Measurements from ENCODE around the gene IQSEC2. TPM values are rescaled to one million over a fixed set of nuclear protein-coding genes. Genes with fewer than 3 reads are reported as not detected.
A peak's percentile ranks its signal among the peaks of the same experiment; 100 is the strongest.

Gene IQSEC2
- 1 to 10 TPM; 1.9 to 2.8 (median 2.2) TPM for total RNA-seq
- long read RNA-seq, result 0 reads

- intact Hi-C loops (cut with DNase I), result no loop called here
- Histone ChIP-seq H3K4me1 (no peaks in the 10 kb centered on the region), H3K4me3 (peak within 1 kb of the TSS in 2 of 3 donors; percentile 11 to 32), H3K9me3 (no peaks in the 10 kb centered on the region), H3K27ac (peak within 1 kb of the TSS in 1 of 3 donors; percentile 16), H3K27me3 (no peaks in the 10 kb centered on the region), H3K36me3 (no peaks in the 10 kb centered on the region)
- DNase-seq (peak; percentile 63 to 70 (median 64)), ATAC-seq (peak; percentile 65 to 77 (median 73))
- TF ChIP-seq, protein P1, sequence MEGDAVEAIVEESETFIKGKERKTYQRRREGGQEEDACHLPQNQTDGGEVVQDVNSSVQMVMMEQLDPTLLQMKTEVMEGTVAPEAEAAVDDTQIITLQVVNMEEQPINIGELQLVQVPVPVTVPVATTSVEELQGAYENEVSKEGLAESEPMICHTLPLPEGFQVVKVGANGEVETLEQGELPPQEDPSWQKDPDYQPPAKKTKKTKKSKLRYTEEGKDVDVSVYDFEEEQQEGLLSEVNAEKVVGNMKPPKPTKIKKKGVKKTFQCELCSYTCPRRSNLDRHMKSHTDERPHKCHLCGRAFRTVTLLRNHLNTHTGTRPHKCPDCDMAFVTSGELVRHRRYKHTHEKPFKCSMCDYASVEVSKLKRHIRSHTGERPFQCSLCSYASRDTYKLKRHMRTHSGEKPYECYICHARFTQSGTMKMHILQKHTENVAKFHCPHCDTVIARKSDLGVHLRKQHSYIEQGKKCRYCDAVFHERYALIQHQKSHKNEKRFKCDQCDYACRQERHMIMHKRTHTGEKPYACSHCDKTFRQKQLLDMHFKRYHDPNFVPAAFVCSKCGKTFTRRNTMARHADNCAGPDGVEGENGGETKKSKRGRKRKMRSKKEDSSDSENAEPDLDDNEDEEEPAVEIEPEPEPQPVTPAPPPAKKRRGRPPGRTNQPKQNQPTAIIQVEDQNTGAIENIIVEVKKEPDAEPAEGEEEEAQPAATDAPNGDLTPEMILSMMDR (IDR thresholded peaks at IDR 0.05), result no peak
- TF ChIP-seq POLR2A (IDR thresholded peaks at IDR 0.05), result no peak
- 20% methylated on average over 2 of the region's 9 CpGs for WGBS (ENCODE audit: insufficient coverage, low coverage, low lambda C conversion rate, missing lambda C conversion rate)
These were observed at the start of gene IQSEC2 for GRCh38 chrX:53281321-53281822. IQSEC2 (minus strand) TSS chrX:53281584.

- WGBS (ENCODE audit: insufficient coverage, low coverage, low lambda C conversion rate, missing lambda C conversion rate), result 62% methylated on average over 6 of the region's 10 CpGs
- intact Hi-C loops (cut with DNase I), result no loop called here
These were observed 48.9 kb upstream of the IQSEC2 start for GRCh38 chrX:53330331-53330730.

DNA sequence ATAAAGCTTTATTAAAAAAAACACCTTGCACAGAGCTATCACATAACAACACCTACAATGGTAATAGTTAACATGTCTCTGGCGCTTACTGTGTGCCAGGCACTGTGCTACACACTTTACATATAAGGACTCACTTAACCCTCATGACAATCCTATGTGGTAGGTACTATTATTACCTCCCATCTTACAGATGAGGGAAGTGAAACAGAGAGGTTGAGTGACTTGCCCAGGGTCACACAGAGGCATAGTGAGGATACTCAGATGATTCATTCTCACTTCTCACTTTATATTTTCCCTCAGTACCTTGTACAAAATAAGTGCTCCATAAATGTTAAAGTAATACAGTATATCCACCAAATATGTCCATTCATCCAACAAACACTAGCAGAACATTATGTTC, 43.4 kb upstream of the IQSEC2 start:
- no peak for TF ChIP-seq POLR2A (IDR thresholded peaks at IDR 0.05)
- TF ChIP-seq, protein P1 (IDR thresholded peaks at IDR 0.05), result no peak
- peaks cover 0 to 4% (median 0%) of the 10 kb centered on the region in 4 donors for H3K4me1 ChIP-seq
- no peaks in the 10 kb centered on the region for H3K36me3 ChIP-seq
- no peak overlapping the region for H3K4me3 ChIP-seq
- DNase-seq (no peak), ATAC-seq (no peak)
- intact Hi-C loops (cut with DNase I), result no loop called here
- no peaks in the 10 kb centered on the region for H3K9me3 ChIP-seq
- H3K27me3 ChIP-seq, result peaks cover 0 to 6% of the 10 kb centered on the region in 2 donors
- H3K27ac ChIP-seq, result no peak overlapping the region
- 89% methylated on average over 1 of the region's 1 CpG for WGBS (ENCODE audit: insufficient coverage, low coverage, low lambda C conversion rate, missing lambda C conversion rate)

More at GRCh38 chrX:53330331-53330730, 48.9 kb upstream of the IQSEC2 start:
- Histone ChIP-seq H3K4me1 (no peaks in the 10 kb centered on the region), H3K36me3 (no peaks in the 10 kb centered on the region), H3K27ac (no peak overlapping the region), H3K9me3 (no peaks in the 10 kb centered on the region), H3K4me3 (no peak overlapping the region), H3K27me3 (peaks cover 0 to 15% of the 10 kb centered on the region in 2 donors)
- DNase-seq (no peak), ATAC-seq (no peak)
- TF ChIP-seq, protein P1 (IDR thresholded peaks at IDR 0.05), result no peak
- no peak for TF ChIP-seq POLR2A (IDR thresholded peaks at IDR 0.05)

GRCh38 chrX:53324085-53324484, 42.7 kb upstream of the IQSEC2 start:
- no peak for TF ChIP-seq POLR2A (IDR thresholded peaks at IDR 0.05)
- TF ChIP-seq, protein P1 (IDR thresholded peaks at IDR 0.05), result no peak
- Histone ChIP-seq H3K4me3 (no peak overlapping the region), H3K36me3 (no peaks in the 10 kb centered on the region), H3K27me3 (peaks cover 0 to 6% of the 10 kb centered on the region in 2 donors), H3K27ac (no peak overlapping the region), H3K9me3 (no peaks in the 10 kb centered on the region), H3K4me1 (peaks cover 0 to 4% (median 0%) of the 10 kb centered on the region in 4 donors)
- intact Hi-C loops (cut with DNase I), result no loop called here
- WGBS (ENCODE audit: insufficient coverage, low coverage, low lambda C conversion rate, missing lambda C conversion rate), result 86% methylated on average over 2 of the region's 2 CpGs
- DNase-seq (no peak), ATAC-seq (no peak)
